SU-DHL-6 (cell line): ENCODE measurements around the gene GSG1L2.

ENCODE experiments used
- EZH2phosphoT487 ChIP-seq: fragments of 200-600 bp; sonication (generic), shearing (Covaris generic); conservative IDR thresholded peaks from 2 replicates; pipeline ENCODE4 v1.6.1; 2018; ENCODE audit warnings: mild to moderate bottlenecking, antibody characterized with exemption, low read length, moderate library complexity, mixed read lengths
- TF ChIP-seq, protein P1 (sequence below): fragments of 200-600 bp; sonication (generic); IDR thresholded peaks from one replicate; pipeline ENCODE4 v1.5.1; 2017; ENCODE audit warnings: antibody characterized with exemption, mild to moderate bottlenecking, low read length, moderate library complexity; ENCODE audit not compliant: insufficient read depth, poor library complexity, severe bottlenecking

DNA sequence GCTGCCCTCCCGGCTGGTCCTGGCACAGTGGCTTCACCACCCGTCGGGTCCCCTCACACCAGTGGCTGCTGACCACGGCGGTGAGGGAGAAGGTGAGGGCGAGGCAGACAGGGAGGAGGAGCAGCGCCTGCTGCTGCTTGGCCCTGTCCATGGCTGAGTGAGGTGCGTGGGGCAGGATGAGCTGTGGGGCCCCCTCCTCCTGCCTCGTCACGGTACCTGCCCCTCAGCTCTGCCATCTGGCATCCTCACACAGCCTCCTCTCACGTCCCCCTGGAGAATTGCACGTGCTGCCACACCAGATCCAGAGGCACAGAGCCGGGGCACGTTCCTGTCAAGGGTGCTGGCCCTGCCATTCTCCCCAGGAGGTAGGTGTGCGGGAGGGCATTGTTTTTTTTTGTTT lies at the start of gene GSG1L2:
- TF ChIP-seq, protein P1, sequence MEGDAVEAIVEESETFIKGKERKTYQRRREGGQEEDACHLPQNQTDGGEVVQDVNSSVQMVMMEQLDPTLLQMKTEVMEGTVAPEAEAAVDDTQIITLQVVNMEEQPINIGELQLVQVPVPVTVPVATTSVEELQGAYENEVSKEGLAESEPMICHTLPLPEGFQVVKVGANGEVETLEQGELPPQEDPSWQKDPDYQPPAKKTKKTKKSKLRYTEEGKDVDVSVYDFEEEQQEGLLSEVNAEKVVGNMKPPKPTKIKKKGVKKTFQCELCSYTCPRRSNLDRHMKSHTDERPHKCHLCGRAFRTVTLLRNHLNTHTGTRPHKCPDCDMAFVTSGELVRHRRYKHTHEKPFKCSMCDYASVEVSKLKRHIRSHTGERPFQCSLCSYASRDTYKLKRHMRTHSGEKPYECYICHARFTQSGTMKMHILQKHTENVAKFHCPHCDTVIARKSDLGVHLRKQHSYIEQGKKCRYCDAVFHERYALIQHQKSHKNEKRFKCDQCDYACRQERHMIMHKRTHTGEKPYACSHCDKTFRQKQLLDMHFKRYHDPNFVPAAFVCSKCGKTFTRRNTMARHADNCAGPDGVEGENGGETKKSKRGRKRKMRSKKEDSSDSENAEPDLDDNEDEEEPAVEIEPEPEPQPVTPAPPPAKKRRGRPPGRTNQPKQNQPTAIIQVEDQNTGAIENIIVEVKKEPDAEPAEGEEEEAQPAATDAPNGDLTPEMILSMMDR: no peak
- no peak for TF ChIP-seq EZH2phosphoT487
